Sigmoid colon (tissue), 4 donors: ENCODE results near the gene FAM221A.

Source experiments
- EP300 ChIP-seq, 4 donors: sonication (generic); formaldehyde crosslinking; IDR thresholded peaks; one replicate each; pipeline ENCODE4 v1.6.1; 2017; ENCODE audit warnings: antibody characterized with exemption in 4 of 4
- TF ChIP-seq, protein P1 (sequence below), 4 experiments: fragments of 450-650 bp in 3 of 4; fragments of 200-600 bp in 1 of 4; IDR thresholded peaks; one replicate each; pipeline ENCODE4 v1.5.1; 2016 to 2019; ENCODE audit warnings: antibody characterized with exemption in 4 of 4, mild to moderate bottlenecking in 3 of 4, moderate library complexity in 2 of 4

DNA sequence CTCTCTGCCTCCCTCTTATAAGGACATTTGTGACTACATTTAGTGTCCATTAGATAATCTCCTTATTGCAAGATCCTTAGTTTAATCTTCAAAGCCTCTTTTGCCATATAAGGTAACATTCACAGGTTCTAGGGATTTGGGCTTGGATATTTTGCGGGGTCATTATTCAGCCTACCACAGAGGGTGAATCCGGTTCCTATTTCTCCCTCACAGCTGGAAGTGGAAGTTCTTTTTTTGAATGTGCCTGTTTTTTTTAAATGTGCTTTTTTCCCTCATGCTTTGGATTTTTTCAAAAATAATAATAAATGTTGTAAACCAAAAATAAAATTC, 17.1 kb upstream of the FAM221A start:
- TF ChIP-seq, protein P1, sequence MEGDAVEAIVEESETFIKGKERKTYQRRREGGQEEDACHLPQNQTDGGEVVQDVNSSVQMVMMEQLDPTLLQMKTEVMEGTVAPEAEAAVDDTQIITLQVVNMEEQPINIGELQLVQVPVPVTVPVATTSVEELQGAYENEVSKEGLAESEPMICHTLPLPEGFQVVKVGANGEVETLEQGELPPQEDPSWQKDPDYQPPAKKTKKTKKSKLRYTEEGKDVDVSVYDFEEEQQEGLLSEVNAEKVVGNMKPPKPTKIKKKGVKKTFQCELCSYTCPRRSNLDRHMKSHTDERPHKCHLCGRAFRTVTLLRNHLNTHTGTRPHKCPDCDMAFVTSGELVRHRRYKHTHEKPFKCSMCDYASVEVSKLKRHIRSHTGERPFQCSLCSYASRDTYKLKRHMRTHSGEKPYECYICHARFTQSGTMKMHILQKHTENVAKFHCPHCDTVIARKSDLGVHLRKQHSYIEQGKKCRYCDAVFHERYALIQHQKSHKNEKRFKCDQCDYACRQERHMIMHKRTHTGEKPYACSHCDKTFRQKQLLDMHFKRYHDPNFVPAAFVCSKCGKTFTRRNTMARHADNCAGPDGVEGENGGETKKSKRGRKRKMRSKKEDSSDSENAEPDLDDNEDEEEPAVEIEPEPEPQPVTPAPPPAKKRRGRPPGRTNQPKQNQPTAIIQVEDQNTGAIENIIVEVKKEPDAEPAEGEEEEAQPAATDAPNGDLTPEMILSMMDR (IDR thresholded peaks at IDR 0.05) = no peak
- no peak for TF ChIP-seq EP300 (IDR thresholded peaks at IDR 0.05)
